ENCODE results near the gene KCNJ6.

The KCNJ6 gene

DNA sequence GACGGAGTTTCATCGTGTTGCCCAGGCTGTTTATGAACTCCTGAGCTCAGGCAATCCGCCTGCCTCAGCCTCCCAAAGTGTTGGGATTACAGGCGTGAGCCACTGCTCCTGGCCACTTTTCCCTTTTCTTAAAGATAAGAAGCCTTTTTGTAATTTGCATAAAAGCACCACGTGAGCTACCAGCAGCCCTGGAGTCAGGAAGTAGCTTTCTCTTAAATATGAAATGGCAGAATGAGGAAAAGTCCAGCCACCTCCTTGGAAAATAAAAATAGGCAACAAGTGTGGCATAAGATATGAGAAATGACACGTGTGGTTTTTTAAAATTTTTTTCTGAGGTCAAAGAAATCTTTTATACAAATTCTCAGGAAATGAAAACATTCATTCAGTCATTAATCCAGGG is 289.9 kb downstream of the KCNJ6 start:
- Histone ChIP-seq H3K4me2 (ENCODE audit: low read length) (no peak overlapping the region), H4K20me1 (ENCODE audit: insufficient read depth, low read length) (no peaks in the 10 kb centered on the region), H3K9ac (ENCODE audit: low read length) (no peak overlapping the region), H3K27ac (ENCODE audit: low read depth, low read length, poor library complexity, severe bottlenecking) (no peak overlapping the region), H3K4me3 (ENCODE audit: low read depth, low read length, poor library complexity, severe bottlenecking) (no peak overlapping the region), H2AFZ (ENCODE audit: low read length) (no peak overlapping the region), H3K27me3 (ENCODE audit: insufficient read depth, low read length) (no peaks in the 10 kb centered on the region), H3F3A (ENCODE audit: insufficient read depth, low read length) (no peaks in the 10 kb centered on the region), H3K9me3 (ENCODE audit: low read length) (no peaks in the 10 kb centered on the region), H3K79me2 (ENCODE audit: insufficient read depth, low read length) (no peaks in the 10 kb centered on the region), H3K4me1 (ENCODE audit: insufficient read depth, low read length, severe bottlenecking) (no peaks in the 10 kb centered on the region), H3K36me3 (ENCODE audit: insufficient read depth, low read length) (no peaks in the 10 kb centered on the region), H3K9me2 (ENCODE audit: low read depth, low read length) (no peaks in the 10 kb centered on the region)
- TF ChIP-seq EZH2 (IDR thresholded peaks at IDR 0.05; ENCODE audit: borderline replicate concordance, low read length), result no peak
- TF ChIP-seq, protein P1, sequence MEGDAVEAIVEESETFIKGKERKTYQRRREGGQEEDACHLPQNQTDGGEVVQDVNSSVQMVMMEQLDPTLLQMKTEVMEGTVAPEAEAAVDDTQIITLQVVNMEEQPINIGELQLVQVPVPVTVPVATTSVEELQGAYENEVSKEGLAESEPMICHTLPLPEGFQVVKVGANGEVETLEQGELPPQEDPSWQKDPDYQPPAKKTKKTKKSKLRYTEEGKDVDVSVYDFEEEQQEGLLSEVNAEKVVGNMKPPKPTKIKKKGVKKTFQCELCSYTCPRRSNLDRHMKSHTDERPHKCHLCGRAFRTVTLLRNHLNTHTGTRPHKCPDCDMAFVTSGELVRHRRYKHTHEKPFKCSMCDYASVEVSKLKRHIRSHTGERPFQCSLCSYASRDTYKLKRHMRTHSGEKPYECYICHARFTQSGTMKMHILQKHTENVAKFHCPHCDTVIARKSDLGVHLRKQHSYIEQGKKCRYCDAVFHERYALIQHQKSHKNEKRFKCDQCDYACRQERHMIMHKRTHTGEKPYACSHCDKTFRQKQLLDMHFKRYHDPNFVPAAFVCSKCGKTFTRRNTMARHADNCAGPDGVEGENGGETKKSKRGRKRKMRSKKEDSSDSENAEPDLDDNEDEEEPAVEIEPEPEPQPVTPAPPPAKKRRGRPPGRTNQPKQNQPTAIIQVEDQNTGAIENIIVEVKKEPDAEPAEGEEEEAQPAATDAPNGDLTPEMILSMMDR (IDR thresholded peaks at IDR 0.05; ENCODE audit: low read length), result no peak

DNA sequence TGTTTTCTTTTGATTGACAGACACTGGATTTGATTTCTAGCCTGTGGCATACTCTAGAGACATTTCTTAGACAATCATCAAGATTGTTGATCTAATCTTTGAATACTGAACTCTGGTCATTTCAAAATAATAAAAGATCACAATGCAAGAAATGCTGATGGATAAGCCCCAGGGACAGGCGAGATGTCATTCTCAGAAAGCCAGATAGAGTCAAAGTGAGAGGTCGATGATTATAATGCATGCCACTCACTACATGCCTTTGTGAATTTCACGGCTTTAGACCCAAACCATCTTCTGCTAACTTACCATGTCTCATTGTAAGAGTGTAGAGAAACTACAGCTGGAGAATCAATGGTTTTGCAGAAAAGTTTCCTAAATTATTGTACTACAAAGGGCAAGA is 292.6 kb downstream of the KCNJ6 start:
- no peaks in the 10 kb centered on the region for H3K79me2 ChIP-seq (ENCODE audit: insufficient read depth, low read length)
- no peaks in the 10 kb centered on the region for H3K36me3 ChIP-seq (ENCODE audit: insufficient read depth, low read length)
- H3K9me3 ChIP-seq (ENCODE audit: low read length), result no peaks in the 10 kb centered on the region
- H3K9me2 ChIP-seq (ENCODE audit: low read depth, low read length), result no peaks in the 10 kb centered on the region
- no peak overlapping the region for H3K27ac ChIP-seq (ENCODE audit: low read depth, low read length, poor library complexity, severe bottlenecking)
- no peak for TF ChIP-seq EZH2 (IDR thresholded peaks at IDR 0.05; ENCODE audit: borderline replicate concordance, low read length)
- TF ChIP-seq, protein P1 (IDR thresholded peaks at IDR 0.05; ENCODE audit: low read length), result no peak
- no peaks in the 10 kb centered on the region for H3K27me3 ChIP-seq (ENCODE audit: insufficient read depth, low read length)
- no peaks in the 10 kb centered on the region for H3F3A ChIP-seq (ENCODE audit: insufficient read depth, low read length)
- no peak overlapping the region for H3K4me2 ChIP-seq (ENCODE audit: low read length)
- H3K4me3 ChIP-seq (ENCODE audit: low read depth, low read length, poor library complexity, severe bottlenecking), result no peak overlapping the region
- H3K9ac ChIP-seq (ENCODE audit: low read length), result no peak overlapping the region
- no peaks in the 10 kb centered on the region for H3K4me1 ChIP-seq (ENCODE audit: insufficient read depth, low read length, severe bottlenecking)
- no peak overlapping the region for H2AFZ ChIP-seq (ENCODE audit: low read length)
- H4K20me1 ChIP-seq (ENCODE audit: insufficient read depth, low read length), result no peaks in the 10 kb centered on the region

DNA sequence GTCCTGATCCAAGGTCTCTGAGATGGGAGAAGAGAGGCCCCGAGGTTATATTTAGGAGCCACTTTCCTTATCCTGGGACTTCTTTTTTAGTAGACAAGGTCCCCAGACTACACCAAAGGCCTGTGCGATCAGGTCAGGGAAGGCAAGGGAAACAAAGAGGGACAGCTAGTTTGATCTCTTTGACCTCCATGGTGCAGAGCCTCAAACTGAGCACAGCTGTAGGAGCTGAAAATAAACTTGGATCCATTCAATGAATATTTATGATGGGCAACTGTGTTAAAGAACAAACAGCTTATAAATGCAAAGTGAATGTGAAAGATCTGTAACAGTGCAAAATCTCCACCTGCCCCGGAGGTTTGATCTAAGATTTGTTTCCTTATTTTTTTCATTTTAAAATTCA is 293.1 kb downstream of the KCNJ6 start:
- Histone ChIP-seq H3K27me3 (ENCODE audit: insufficient read depth, low read length) (no peaks in the 10 kb centered on the region), H3K9me2 (ENCODE audit: low read depth, low read length) (no peaks in the 10 kb centered on the region), H4K20me1 (ENCODE audit: insufficient read depth, low read length) (no peaks in the 10 kb centered on the region), H3K4me3 (ENCODE audit: low read depth, low read length, poor library complexity, severe bottlenecking) (no peak overlapping the region), H3K27ac (ENCODE audit: low read depth, low read length, poor library complexity, severe bottlenecking) (no peak overlapping the region), H3K9ac (ENCODE audit: low read length) (no peak overlapping the region), H3F3A (ENCODE audit: insufficient read depth, low read length) (no peaks in the 10 kb centered on the region), H3K9me3 (ENCODE audit: low read length) (no peaks in the 10 kb centered on the region), H3K36me3 (ENCODE audit: insufficient read depth, low read length) (no peaks in the 10 kb centered on the region), H3K4me2 (ENCODE audit: low read length) (no peak overlapping the region), H3K79me2 (ENCODE audit: insufficient read depth, low read length) (no peaks in the 10 kb centered on the region), H2AFZ (ENCODE audit: low read length) (no peak overlapping the region), H3K4me1 (ENCODE audit: insufficient read depth, low read length, severe bottlenecking) (no peaks in the 10 kb centered on the region)
- no peak for TF ChIP-seq EZH2 (IDR thresholded peaks at IDR 0.05; ENCODE audit: borderline replicate concordance, low read length)
- TF ChIP-seq, protein P1 (IDR thresholded peaks at IDR 0.05; ENCODE audit: low read length), result no peak
